BJ (cell line): ENCODE data around the gene RTKN. TPM values are rescaled to one million over a fixed set of nuclear protein-coding genes. Genes with fewer than 3 reads are reported as not detected.
A peak's percentile ranks its signal among the peaks of the same experiment; 100 is the strongest.

Experiments
- CTCF ChIA-PET: fragments of 350-600 bp; formaldehyde crosslinking; extraction: SDS; loops from one replicate; lab custom pipeline; 2021; ENCODE audit warnings: antibody characterized with exemption, inconsistent platforms; lab: Yijun Ruan, JAX
- POLR2A ChIA-PET: fragments of 300-600 bp; sonication (Branson Sonifier 250); formaldehyde crosslinking; extraction: SDS; loops from one replicate; lab custom pipeline; 2021; ENCODE audit warnings: antibody characterized with exemption; lab: Charles Lee
- DNase-seq: peaks from one replicate; pipeline ENCODE4 v3.0.0-alpha.2; 2011; ENCODE audit warnings: low read depth
- H3K27me3 ChIP-seq: 2 replicates; pipeline ENCODE4 v1.6.0; 2011; ENCODE audit warnings: low read length; ENCODE audit not compliant: control insufficient read depth, insufficient read depth
- H3K36me3 ChIP-seq: 2 replicates; pipeline ENCODE4 v1.5.1; 2011; ENCODE audit warnings: low read length; ENCODE audit not compliant: control insufficient read depth, insufficient read depth
- H3K4me3 ChIP-seq: 2 replicates; pipeline ENCODE4 v1.5.1; 2011; ENCODE audit warnings: low read depth, mild to moderate bottlenecking, control low read depth, low read length
- polyA plus RNA-seq: library from polyadenylated mRNA; depleted of rRNA; stranded (reverse); fragments of >200 nt; gene quantifications from 2 replicates; pipeline ENCODE4 v1.2.3, GENCODE V29; 2011
- TF ChIP-seq, protein P1 (sequence below): IDR thresholded peaks from 2 replicates; pipeline ENCODE4 v1.5.1; 2011; ENCODE audit warnings: low read depth, mild to moderate bottlenecking, control low read depth, inconsistent platforms, low read length, moderate library complexity; ENCODE audit not compliant: insufficient read depth

The RTKN gene
- polyA plus RNA-seq, 1 experiment: 12.4 TPM

DNA sequence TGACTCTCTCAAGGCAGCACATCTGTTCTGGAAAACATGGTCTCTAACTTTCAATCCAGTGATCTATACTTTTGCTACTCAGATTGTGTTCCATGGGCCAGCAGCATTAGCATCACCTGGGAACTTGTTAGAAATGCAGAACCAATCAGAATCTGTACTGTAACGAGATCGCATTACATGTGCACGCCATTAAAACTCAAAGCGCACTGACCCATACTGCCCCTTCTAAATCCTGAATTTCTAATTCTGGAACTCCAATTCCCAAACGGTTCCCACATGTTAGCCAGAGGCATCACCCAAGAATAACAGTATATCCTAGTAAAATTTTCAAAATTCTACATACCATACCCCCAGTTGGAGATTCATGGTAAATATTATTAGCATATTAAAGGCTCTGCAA, 51.1 kb downstream of the RTKN start:
- ChIA-PET POLR2A (interaction anchor here (0.6 kb wide), 1 partner anchor 1634 kb away, joined by 3 read pairs; no protein-coding TSS in a partner anchor), CTCF (interaction anchor here (0.8 to 5.9 kb wide), 9 partner anchors 8 to 197 kb away, joined by 3 to 50 read pairs (median 10); partner anchors contain the start of gene DCTN1)
- Histone ChIP-seq H3K4me3 (peak overlapping the region; percentile 81), H3K36me3 (no peaks in the 10 kb centered on the region), H3K27me3 (no peaks in the 10 kb centered on the region)
- TF ChIP-seq, protein P1, sequence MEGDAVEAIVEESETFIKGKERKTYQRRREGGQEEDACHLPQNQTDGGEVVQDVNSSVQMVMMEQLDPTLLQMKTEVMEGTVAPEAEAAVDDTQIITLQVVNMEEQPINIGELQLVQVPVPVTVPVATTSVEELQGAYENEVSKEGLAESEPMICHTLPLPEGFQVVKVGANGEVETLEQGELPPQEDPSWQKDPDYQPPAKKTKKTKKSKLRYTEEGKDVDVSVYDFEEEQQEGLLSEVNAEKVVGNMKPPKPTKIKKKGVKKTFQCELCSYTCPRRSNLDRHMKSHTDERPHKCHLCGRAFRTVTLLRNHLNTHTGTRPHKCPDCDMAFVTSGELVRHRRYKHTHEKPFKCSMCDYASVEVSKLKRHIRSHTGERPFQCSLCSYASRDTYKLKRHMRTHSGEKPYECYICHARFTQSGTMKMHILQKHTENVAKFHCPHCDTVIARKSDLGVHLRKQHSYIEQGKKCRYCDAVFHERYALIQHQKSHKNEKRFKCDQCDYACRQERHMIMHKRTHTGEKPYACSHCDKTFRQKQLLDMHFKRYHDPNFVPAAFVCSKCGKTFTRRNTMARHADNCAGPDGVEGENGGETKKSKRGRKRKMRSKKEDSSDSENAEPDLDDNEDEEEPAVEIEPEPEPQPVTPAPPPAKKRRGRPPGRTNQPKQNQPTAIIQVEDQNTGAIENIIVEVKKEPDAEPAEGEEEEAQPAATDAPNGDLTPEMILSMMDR: no peak
- no peak for DNase-seq

DNA sequence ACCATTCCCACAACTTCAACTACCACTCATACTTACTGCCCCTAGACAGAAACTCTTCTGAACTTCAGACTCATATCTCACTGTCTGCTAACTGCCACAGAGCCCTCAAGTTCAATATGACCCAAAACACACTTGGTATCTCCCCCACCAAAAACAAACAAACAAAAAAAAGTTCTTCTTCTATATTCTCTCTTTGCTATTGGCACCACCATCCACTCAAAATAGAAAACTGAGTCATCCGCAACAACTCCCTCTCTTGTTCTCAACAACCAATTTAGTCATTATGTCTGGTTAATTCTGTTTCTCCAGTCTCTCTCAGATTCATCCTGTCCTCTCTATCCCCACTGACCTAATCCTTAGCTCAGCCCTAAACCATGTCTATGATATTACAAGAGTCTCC, 54.4 kb downstream of the RTKN start:
- TF ChIP-seq, protein P1: no peak
- POLR2A ChIA-PET: no interaction called here
- no peak for DNase-seq
- H3K36me3 ChIP-seq: no peaks in the 10 kb centered on the region
- no peak overlapping the region for H3K4me3 ChIP-seq
- CTCF ChIA-PET: interaction anchor here (1.7 kb wide), 1 partner anchor 563 kb away, joined by 4 read pairs; no protein-coding TSS in a partner anchor
- H3K27me3 ChIP-seq: no peaks in the 10 kb centered on the region

DNA sequence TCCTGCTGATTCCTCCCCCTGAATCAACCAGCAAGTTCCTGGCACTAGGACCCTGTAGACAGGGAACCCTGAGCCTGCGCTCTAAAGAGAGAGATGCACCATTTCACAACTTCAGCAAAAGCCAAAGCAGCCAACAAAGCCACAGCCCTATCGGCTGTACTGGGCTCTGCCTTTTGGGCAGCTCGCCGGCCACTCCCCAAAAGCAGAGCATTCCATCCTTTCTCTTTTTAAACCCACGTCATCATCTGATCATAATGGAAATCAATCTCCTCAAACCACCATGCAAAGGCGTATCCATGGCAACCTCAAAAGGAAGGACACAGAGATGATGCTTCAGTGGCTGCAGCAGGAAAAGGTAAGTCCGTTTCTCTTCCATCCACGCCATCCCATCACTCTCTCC, 56.3 kb downstream of the RTKN start:
- ChIA-PET CTCF (interaction anchor here (1.2 kb wide), 1 partner anchor 50 kb away, joined by 3 read pairs; no protein-coding TSS in a partner anchor), POLR2A (no interaction called here)
- DNase-seq: no peak
- TF ChIP-seq, protein P1: no peak
- Histone ChIP-seq H3K36me3 (no peaks in the 10 kb centered on the region), H3K4me3 (no peak overlapping the region), H3K27me3 (no peaks in the 10 kb centered on the region)

DNA sequence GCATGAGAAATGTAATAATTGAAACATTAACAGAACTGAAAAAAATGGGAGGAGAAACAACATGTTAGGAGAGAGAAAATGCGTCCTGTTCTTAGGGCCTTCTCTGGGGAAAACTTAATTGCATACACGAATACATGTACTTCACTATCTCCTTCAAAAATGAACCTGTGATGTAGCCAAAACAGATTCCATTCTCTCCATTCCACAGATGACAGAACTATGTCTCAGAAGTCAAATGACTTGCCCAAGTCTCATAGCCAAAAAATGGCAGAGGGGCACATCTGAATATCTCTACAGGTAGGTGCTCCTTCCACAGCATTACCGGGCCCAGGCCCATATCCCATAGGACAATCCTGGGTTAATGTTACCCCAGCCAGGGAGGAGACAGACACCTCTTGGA, 57.7 kb downstream of the RTKN start:
- ChIA-PET CTCF (no interaction called here), POLR2A (no interaction called here)
- Histone ChIP-seq H3K36me3 (no peaks in the 10 kb centered on the region), H3K4me3 (no peak overlapping the region), H3K27me3 (no peaks in the 10 kb centered on the region)
- DNase-seq: no peak
- TF ChIP-seq, protein P1: no peak

DNA sequence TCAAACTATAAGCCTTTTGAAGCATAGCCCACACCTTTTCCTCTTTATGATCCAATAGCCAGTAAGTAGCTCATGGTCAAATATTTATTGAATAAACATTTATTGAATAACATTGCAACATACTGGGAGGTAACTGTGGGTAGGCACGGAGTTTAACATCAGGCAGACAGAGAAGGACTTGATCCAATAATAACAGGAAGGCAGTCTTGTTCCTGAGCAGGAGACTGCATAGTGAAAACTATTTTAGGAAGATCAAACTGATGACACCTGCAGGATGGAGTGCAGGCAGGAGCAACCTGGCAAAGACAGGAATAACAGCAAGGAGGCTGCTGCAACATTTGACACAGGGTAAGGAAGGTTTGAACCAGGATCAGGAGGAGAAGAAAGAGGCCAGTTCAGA, 58.5 kb downstream of the RTKN start:
- Histone ChIP-seq H3K27me3 (no peaks in the 10 kb centered on the region), H3K4me3 (no peak overlapping the region), H3K36me3 (no peaks in the 10 kb centered on the region)
- TF ChIP-seq, protein P1: no peak
- ChIA-PET CTCF (interaction anchor here (1.1 to 2.6 kb wide), 4 partner anchors 8 to 48 kb away, joined by 4 to 12 read pairs (median 4); no protein-coding TSS in a partner anchor), POLR2A (interaction anchor here (1.0 kb wide), 1 partner anchor 9 kb away, joined by 3 read pairs; no protein-coding TSS in a partner anchor)
- DNase-seq: no peak
